GM19240 (cell line): ENCODE measurements around the gene TEX26.

ENCODE experiments used
- DNase-seq: peaks from one replicate; pipeline ENCODE4 v3.0.0; 2011; ENCODE audit warnings: low spot score; ENCODE audit not compliant: insufficient read length

TEX26 gene

DNA sequence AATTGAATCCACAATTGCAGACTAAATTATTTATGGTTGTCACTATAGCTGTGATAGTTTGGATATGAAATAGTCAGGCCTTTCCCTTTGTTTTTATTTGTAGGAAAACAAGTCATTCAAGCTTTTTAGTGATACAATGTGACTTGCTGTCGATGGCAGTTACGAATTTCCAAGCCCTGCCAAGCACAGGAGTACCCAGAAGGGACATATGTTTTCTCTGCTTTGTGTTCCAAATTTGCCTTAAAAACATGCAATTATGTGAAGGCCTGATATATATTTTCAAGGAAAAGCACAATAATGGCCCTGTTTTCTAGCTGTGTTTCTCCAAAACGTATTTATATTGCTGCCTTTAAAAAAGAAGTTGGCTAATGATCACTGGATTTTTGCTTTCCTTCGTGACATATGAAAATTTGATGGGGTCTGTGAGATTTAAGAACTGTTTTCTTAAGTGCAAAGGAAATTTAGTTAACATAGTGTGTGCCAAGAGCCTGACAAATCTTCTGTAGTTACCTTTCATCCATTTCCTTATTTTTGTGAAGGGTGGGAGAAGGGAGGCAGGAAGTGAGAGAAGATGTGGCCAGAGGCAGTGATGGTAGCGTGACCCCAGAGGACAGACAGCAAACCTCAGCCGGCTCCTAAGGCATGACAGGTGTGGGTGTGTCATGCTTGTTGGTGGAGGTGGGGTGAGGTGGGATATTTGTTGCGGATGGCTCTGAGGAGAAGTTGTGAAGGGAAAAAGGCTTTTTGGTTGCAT, 79.6 kb downstream of the TEX26 start:
- no peak for DNase-seq

DNA sequence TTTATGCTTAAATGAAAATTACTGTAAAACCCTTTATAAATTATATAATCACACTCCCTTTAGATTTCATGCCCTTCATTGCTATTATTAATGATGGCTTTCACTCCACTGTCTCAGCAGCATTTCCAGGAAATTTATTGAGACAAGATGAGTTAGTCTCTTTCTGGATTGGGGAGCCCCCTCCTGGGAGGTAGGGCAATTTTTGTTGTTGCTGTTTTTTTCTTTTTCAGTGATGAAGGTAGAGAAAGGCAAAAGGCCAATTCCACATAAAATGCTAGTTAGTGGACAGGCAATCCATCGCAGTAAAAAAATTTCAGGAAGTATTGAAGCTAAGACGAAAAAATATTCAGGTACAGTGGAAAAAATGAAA, 80.2 kb downstream of the TEX26 start:
- no peak for DNase-seq

DNA sequence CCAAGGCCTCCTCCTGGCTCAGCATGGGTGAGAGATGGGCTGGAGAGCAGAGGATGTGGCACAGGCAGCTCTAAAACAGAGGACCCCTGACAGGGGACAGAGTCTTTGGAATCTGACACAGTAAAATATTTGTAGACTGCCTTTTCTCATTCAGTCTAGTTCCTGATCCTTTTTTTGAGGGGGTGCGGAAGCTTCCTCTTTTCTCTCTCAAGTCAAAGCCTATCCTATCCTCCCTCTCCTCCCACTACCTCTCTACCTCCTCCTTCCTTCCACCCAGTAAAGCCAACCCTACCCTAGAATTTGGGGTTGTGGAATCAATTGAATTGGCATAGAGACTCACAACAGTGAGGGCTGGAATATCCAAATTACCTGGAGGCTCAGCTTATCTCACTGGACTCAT, 82.0 kb downstream of the TEX26 start:
- DNase-seq: no peak

DNA sequence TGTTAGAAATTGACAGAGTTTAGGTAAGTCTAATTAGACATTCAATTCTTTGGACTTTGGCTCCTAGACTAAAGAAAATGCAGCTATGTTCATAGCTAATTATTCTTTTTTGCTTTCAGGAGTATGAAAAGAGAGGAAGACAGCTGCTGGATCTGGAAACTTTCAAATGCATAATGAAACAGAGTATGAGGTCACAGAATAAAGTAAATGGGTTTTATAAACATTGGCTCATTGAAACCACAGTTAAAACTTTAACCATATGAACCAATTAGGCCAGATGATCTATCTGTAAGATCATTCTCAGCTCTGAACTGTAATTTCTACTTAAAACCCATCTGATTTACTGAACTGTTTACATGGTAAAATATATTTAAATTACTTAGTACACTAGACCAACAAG, 82.7 kb downstream of the TEX26 start:
- no peak for DNase-seq

DNA sequence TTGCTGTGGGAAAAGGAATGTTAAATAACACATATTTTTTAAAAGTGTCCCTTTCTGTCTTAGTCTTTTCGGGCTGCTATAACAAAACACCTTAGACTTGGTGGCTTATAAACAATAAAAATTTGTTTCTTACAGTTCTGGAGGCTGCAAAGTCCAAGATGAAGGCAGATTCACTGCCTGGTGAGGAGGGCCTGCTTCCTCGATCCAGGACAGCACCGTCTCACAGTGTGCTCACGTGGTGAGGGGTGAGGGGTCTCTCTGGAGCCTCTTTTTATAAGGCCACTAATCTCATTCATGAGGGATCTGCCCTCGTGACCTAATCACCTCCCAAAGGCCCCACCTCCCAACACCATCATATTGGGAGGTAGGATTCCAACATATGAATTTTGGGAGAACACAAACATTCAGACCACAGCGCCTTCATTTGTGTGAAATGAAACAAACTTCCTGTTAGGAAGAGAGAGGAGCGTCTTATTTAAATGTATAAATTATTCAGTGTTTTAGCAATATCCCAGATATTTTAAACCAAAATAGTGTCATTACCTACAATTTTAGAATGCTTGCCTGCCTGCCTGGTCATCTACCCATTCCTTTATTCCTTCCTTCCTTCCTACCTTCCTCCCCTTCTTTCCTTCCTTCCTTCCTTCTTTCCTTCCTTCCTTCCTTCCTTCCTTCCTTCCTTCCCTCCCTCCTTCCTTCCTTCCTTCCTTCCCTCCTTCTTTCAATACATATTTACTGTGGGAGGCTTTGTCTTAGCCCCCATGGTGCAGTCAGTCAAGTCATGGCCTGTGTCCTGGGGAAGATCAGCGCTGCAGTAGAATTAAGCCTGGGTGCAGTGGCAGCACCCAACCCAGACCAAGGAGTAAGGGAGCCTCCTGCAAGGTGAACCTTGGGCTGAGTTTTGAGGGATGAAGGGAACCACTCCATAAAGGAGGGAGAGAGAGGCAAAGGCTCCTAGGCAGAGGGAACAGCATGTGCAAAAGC, 84.2 kb downstream of the TEX26 start:
- no peak for DNase-seq

DNA sequence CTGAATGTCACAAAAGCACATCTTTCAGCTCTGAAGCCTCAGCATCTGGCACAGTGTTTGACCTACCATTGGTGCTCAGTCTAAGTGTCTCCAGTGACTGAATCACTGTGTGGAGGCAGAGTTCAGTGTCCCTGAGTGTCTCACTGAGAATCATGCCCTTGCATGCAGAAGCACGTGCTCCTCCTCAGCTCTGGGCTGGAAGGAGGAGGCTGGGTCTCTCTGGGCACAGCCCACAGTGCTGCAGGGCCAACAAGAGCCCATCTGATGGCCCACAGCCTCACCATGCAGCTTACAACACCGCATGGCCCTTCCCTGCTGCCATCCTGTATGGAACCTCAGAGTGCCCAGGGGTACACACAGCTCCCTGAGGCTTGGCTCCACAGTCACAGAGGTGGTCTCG, 86.1 kb downstream of the TEX26 start:
- no peak for DNase-seq

DNA sequence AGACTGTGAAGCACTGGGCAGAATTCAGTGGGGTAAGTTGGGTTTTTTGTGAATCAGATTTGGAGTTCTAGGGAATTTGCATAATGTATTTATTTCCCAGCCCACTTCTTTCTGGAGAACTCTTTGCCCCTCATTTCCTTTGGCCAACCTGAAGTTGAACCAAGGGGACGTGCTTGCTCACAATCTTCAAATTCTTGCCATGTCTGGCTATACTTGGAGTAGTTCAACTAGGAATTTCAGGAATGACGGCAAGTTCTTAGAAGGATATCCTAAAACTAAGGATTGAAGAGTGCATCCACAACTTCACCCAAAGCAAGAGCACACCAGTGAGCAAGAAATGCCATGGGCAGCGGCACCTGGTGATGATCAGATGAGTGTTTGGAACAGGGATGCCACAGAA, 88.5 kb downstream of the TEX26 start:
- no peak for DNase-seq

DNA sequence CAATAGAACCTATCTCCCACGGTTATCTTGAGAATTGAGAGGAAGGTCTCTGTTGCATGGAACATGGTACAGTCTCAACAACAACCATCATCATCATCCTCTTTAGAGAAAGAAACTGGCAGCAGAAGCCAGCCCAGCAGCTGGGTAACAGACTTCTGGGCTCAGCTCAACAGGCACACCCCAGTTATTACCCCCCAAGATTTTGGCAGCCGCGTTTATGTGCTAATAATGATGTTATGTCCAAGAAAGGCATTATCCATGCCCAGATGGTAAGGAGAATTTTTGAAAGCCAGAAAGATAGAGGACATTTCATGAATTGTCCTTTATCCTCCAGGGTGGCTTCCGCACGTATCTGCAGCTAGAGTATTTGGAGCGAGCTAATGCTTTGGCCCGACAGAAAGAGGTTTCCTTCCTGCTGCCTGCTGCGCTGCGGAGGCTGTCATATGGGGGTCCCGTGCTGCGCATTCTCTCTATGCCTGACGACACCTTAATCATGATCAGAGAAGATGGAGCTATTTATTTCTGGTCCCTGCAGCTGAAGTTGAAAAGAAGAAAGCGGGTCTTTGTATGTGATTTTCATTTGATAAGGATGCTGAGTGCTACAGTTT, 89.9 kb downstream of the TEX26 start:
- DNase-seq: no peak

DNA sequence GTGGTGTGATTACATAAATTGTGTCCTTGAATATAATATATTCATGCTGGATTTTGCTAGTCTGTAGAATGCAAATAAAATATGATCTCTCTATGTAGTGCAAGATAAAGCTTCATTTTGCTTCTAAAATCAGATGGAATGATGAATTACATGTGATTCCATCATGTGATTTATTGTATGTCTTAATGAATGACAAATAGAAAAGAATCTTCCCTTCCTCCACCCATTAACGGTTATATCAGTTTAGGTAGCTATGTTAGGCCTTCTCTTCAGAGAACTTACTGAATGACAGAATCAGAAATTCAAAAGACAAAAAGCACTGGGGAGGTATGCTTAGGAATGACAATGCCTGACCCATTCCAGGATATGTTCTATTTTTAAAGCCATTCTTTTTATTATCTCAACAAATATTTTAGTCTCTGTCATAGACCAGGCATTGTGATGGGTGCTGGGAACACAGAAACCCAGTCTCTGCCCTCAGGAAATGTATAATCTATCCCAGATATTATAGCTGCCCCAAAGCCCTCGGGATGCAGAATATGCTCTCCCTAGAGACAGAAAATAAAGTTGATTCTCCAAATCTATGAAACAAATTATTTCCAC, 90.6 kb downstream of the TEX26 start:
- no peak for DNase-seq
